Activated CD8-positive, alpha-beta T cell treated with anti-CD3 and anti-CD28 coated beads, Interleukin-2, amount 10 ng/mL, durations not matched to agents 7 days and 5 days (primary cell): Measurements from ENCODE around the gene CRIP2. TPM values are rescaled to one million over a fixed set of nuclear protein-coding genes. Genes with fewer than 3 reads are reported as not detected.

Experiments
- ATAC-seq: fragments of 150-1000 bp; cut with Tn5 transposase; one replicate; pipeline ENCODE4 v1.10.0; 2021; ENCODE audit warnings: moderate library complexity
- CTCF ChIA-PET: fragments of 350-600 bp; sonication (Branson Sonifier 250); formaldehyde crosslinking; loops from one replicate; lab custom pipeline; 2021; ENCODE audit warnings: antibody characterized with exemption; lab: Charles Lee
- POLR2A ChIA-PET: fragments of 350-600 bp; sonication (Branson Sonifier 250); formaldehyde crosslinking; loops from one replicate; lab custom pipeline; 2021; ENCODE audit warnings: antibody characterized with exemption; lab: Charles Lee
- DNase-seq: peaks from one replicate; pipeline ENCODE4 v3.0.0-alpha.2; 2020
- H3K27ac Mint-ChIP-seq: one replicate; pipeline ENCODE4 v1.8.0; 2021; ENCODE audit warnings: mild to moderate bottlenecking, mixed read lengths
- H3K27me3 Mint-ChIP-seq: one replicate; pipeline ENCODE4 v1.8.0; 2021; ENCODE audit warnings: low read depth, mixed read lengths
- H3K36me3 Mint-ChIP-seq: one replicate; pipeline ENCODE4 v1.8.0; 2021; ENCODE audit warnings: low read depth, mixed read lengths
- H3K4me1 Mint-ChIP-seq: one replicate; pipeline ENCODE4 v1.8.0; 2021; ENCODE audit warnings: low read depth, mixed read lengths
- H3K4me3 Mint-ChIP-seq: one replicate; pipeline ENCODE4 v1.8.0; 2021; ENCODE audit warnings: mild to moderate bottlenecking, mixed read lengths
- H3K9me3 Mint-ChIP-seq: one replicate; pipeline ENCODE4 v1.8.0; 2022; ENCODE audit warnings: mixed read lengths; ENCODE audit not compliant: insufficient read depth
- total RNA-seq, 2 experiments: library from RNA; stranded (reverse); gene quantifications; one replicate each; pipeline ENCODE4 v1.2.3, GENCODE V29; 2021

CRIP2 gene
- total RNA-seq, 2 experiments from 2014 or later = 0.21 to 0.31 TPM

GRCh38 chr14:105436402-105436801 lies 38.2 kb upstream of the CRIP2 start:
- H3K4me1 Mint-ChIP-seq = no peaks in the 10 kb centered on the region
- H3K27ac Mint-ChIP-seq = no peak overlapping the region
- no peak overlapping the region for H3K4me3 Mint-ChIP-seq
- ChIA-PET CTCF (interaction anchor here (1.0 to 1.4 kb wide), 2 partner anchors 35 to 64 kb away, joined by 3 read pairs; no protein-coding TSS in a partner anchor), POLR2A (no interaction called here)
- DNase-seq (no peak), ATAC-seq (no peak)
- no peaks in the 10 kb centered on the region for H3K9me3 Mint-ChIP-seq
- no peaks in the 10 kb centered on the region for H3K27me3 Mint-ChIP-seq
- H3K36me3 Mint-ChIP-seq = peaks cover 2% of the 10 kb centered on the region

GRCh38 chr14:105436891-105437722 lies 37.5 kb upstream of the CRIP2 start:
- no peak overlapping the region for H3K27ac Mint-ChIP-seq
- DNase-seq (no peak), ATAC-seq (no peak)
- ChIA-PET POLR2A (no interaction called here), CTCF (interaction anchor here (1.0 kb wide), 1 partner anchor 34 kb away, joined by 3 read pairs; no protein-coding TSS in a partner anchor)
- H3K27me3 Mint-ChIP-seq = no peaks in the 10 kb centered on the region
- peaks cover 5% of the 10 kb centered on the region for H3K36me3 Mint-ChIP-seq
- H3K4me3 Mint-ChIP-seq = no peak overlapping the region
- H3K4me1 Mint-ChIP-seq = no peaks in the 10 kb centered on the region
- H3K9me3 Mint-ChIP-seq = no peaks in the 10 kb centered on the region

GRCh38 chr14:105437723-105438500 lies 36.7 kb upstream of the CRIP2 start:
- ATAC-seq = no peak
- H3K36me3 Mint-ChIP-seq = peaks cover 9% of the 10 kb centered on the region
- H3K27ac Mint-ChIP-seq = no peak overlapping the region
- POLR2A ChIA-PET = interaction anchor here (0.7 to 0.8 kb wide), 2 partner anchors 10 to 15 kb away, joined by 3 read pairs; no protein-coding TSS in a partner anchor
- H3K9me3 Mint-ChIP-seq = no peaks in the 10 kb centered on the region
- CTCF ChIA-PET = no interaction called here
- DNase-seq = no peak
- H3K4me1 Mint-ChIP-seq = no peaks in the 10 kb centered on the region
- H3K27me3 Mint-ChIP-seq = no peaks in the 10 kb centered on the region
- no peak overlapping the region for H3K4me3 Mint-ChIP-seq

- DNase-seq = no peak
- no peaks in the 10 kb centered on the region for H3K4me1 Mint-ChIP-seq
- POLR2A ChIA-PET = interaction anchor here (0.8 kb wide), 1 partner anchor 9 kb away, joined by 3 read pairs; no protein-coding TSS in a partner anchor
- peaks cover 14% of the 10 kb centered on the region for H3K36me3 Mint-ChIP-seq
- H3K27ac Mint-ChIP-seq = no peak overlapping the region
- CTCF ChIA-PET = no interaction called here
- ATAC-seq = no peak
- no peak overlapping the region for H3K4me3 Mint-ChIP-seq
- no peaks in the 10 kb centered on the region for H3K9me3 Mint-ChIP-seq
- no peaks in the 10 kb centered on the region for H3K27me3 Mint-ChIP-seq
Observed at GRCh38 chr14:105439179-105439578, 35.4 kb upstream of the CRIP2 start.

GRCh38 chr14:105439710-105440553 lies 34.7 kb upstream of the CRIP2 start:
- no peaks in the 10 kb centered on the region for H3K27me3 Mint-ChIP-seq
- no peaks in the 10 kb centered on the region for H3K4me1 Mint-ChIP-seq
- no peaks in the 10 kb centered on the region for H3K9me3 Mint-ChIP-seq
- peaks cover 14% of the 10 kb centered on the region for H3K36me3 Mint-ChIP-seq
- POLR2A ChIA-PET = no interaction called here
- ATAC-seq (no peak), DNase-seq (no peak)
- no peak overlapping the region for H3K4me3 Mint-ChIP-seq
- CTCF ChIA-PET = no interaction called here
- H3K27ac Mint-ChIP-seq = no peak overlapping the region

- CTCF ChIA-PET = no interaction called here
- no peaks in the 10 kb centered on the region for H3K9me3 Mint-ChIP-seq
Observed at GRCh38 chr14:105440554-105440900, 34.1 kb upstream of the CRIP2 start.

GRCh38 chr14:105440992-105441391 lies 33.6 kb upstream of the CRIP2 start:
- DNase-seq (no peak), ATAC-seq (no peak)
- no peaks in the 10 kb centered on the region for H3K4me1 Mint-ChIP-seq
- ChIA-PET CTCF (interaction anchor here (1.2 kb wide), 1 partner anchor 39 kb away, joined by 3 read pairs; no protein-coding TSS in a partner anchor), POLR2A (no interaction called here)
- no peak overlapping the region for H3K4me3 Mint-ChIP-seq
- H3K36me3 Mint-ChIP-seq = peaks cover 14% of the 10 kb centered on the region
- H3K9me3 Mint-ChIP-seq = no peaks in the 10 kb centered on the region
- no peaks in the 10 kb centered on the region for H3K27me3 Mint-ChIP-seq
- no peak overlapping the region for H3K27ac Mint-ChIP-seq

More at GRCh38 chr14:105440554-105440900, 34.1 kb upstream of the CRIP2 start:
- peaks cover 14% of the 10 kb centered on the region for H3K36me3 Mint-ChIP-seq
- H3K27ac Mint-ChIP-seq = no peak overlapping the region
- POLR2A ChIA-PET = no interaction called here
- no peak overlapping the region for H3K4me3 Mint-ChIP-seq
- no peak for DNase-seq
- no peaks in the 10 kb centered on the region for H3K4me1 Mint-ChIP-seq
- ATAC-seq = no peak
- no peaks in the 10 kb centered on the region for H3K27me3 Mint-ChIP-seq

GRCh38 chr14:105442125-105442524 lies 32.5 kb upstream of the CRIP2 start:
- ChIA-PET CTCF (interaction anchor here (1.2 kb wide), 1 partner anchor 38 kb away, joined by 3 read pairs; no protein-coding TSS in a partner anchor), POLR2A (no interaction called here)
- Mint-ChIP-seq H3K27ac (no peak overlapping the region), H3K4me1 (no peaks in the 10 kb centered on the region), H3K36me3 (peaks cover 14% of the 10 kb centered on the region), H3K9me3 (no peaks in the 10 kb centered on the region), H3K27me3 (no peaks in the 10 kb centered on the region), H3K4me3 (no peak overlapping the region)
- DNase-seq = no peak
- ATAC-seq = no peak

- Mint-ChIP-seq H3K36me3 (peaks cover 14% of the 10 kb centered on the region), H3K27me3 (no peaks in the 10 kb centered on the region), H3K4me3 (no peak overlapping the region), H3K4me1 (no peaks in the 10 kb centered on the region), H3K9me3 (no peaks in the 10 kb centered on the region), H3K27ac (no peak overlapping the region)
- ChIA-PET CTCF (no interaction called here), POLR2A (no interaction called here)
- ATAC-seq = no peak
- DNase-seq = no peak
Observed at GRCh38 chr14:105442834-105443233, 31.8 kb upstream of the CRIP2 start.

GRCh38 chr14:105444859-105445258 lies 29.8 kb upstream of the CRIP2 start:
- DNase-seq (no peak), ATAC-seq (no peak)
- Mint-ChIP-seq H3K27ac (no peak overlapping the region), H3K27me3 (no peaks in the 10 kb centered on the region), H3K36me3 (peaks cover 12% of the 10 kb centered on the region), H3K4me3 (no peak overlapping the region), H3K4me1 (no peaks in the 10 kb centered on the region), H3K9me3 (no peaks in the 10 kb centered on the region)
- POLR2A ChIA-PET = no interaction called here
- CTCF ChIA-PET = no interaction called here

- no peaks in the 10 kb centered on the region for H3K9me3 Mint-ChIP-seq
- peaks cover 15% of the 10 kb centered on the region for H3K36me3 Mint-ChIP-seq
- ChIA-PET CTCF (no interaction called here), POLR2A (no interaction called here)
- no peaks in the 10 kb centered on the region for H3K27me3 Mint-ChIP-seq
- H3K4me3 Mint-ChIP-seq = no peak overlapping the region
- DNase-seq = no peak
- no peak for ATAC-seq
- H3K4me1 Mint-ChIP-seq = no peaks in the 10 kb centered on the region
- no peak overlapping the region for H3K27ac Mint-ChIP-seq
Observed at GRCh38 chr14:105445290-105445689, 29.3 kb upstream of the CRIP2 start.
